Kidney capillary endothelial cell (primary cell): ENCODE results near the gene SMYD3.
"Not testable (repeated sequence)": the region's sequence is repeated elsewhere in the genome, so short reads cannot be mapped to it uniquely, and the experiment has no call there.

Source experiments
- DNase-seq: peaks from one replicate; pipeline ENCODE4 v3.0.0-alpha.2; 2018; ENCODE audit warnings: low spot score

SMYD3 gene

GRCh38 chr1:245832771-245833527 lies 674.1 kb downstream of the SMYD3 start:
- no peak for DNase-seq

- no peak for DNase-seq
These were observed 675.6 kb downstream of the SMYD3 start for GRCh38 chr1:245831518-245831917.

- no peak for DNase-seq
These were observed 677.3 kb downstream of the SMYD3 start for GRCh38 chr1:245829826-245830225.

GRCh38 chr1:245829194-245829593 lies 677.9 kb downstream of the SMYD3 start:
- DNase-seq, result no peak

GRCh38 chr1:245827301-245827700 lies 679.8 kb downstream of the SMYD3 start:
- no peak for DNase-seq

GRCh38 chr1:245825128-245825901 lies 681.8 kb downstream of the SMYD3 start:
- no peak for DNase-seq

- DNase-seq, result no peak
These were observed 683.5 kb downstream of the SMYD3 start for GRCh38 chr1:245823408-245824147.

GRCh38 chr1:245822996-245823395 lies 684.1 kb downstream of the SMYD3 start:
- DNase-seq, result peak; percentile 25

GRCh38 chr1:245818363-245818762 lies 688.7 kb downstream of the SMYD3 start:
- DNase-seq, result not testable (repeated sequence)

- DNase-seq, result not testable (repeated sequence)
These were observed 690.6 kb downstream of the SMYD3 start for GRCh38 chr1:245816496-245816895.

- no peak for DNase-seq
These were observed 692.4 kb downstream of the SMYD3 start for GRCh38 chr1:245814651-245815050.

- no peak for DNase-seq
These were observed 694.8 kb downstream of the SMYD3 start for GRCh38 chr1:245812278-245812677.

- no peak for DNase-seq
These were observed 696.2 kb downstream of the SMYD3 start for GRCh38 chr1:245810789-245811337.

- DNase-seq, result no peak
These were observed 696.8 kb downstream of the SMYD3 start for GRCh38 chr1:245810181-245810769.

GRCh38 chr1:245809361-245809760 lies 697.7 kb downstream of the SMYD3 start:
- DNase-seq, result no peak

GRCh38 chr1:245807954-245808719 lies 698.9 kb downstream of the SMYD3 start:
- no peak for DNase-seq

- no peak for DNase-seq
These were observed 699.8 kb downstream of the SMYD3 start for GRCh38 chr1:245807306-245807705.

- no peak for DNase-seq
These were observed 701.5 kb downstream of the SMYD3 start for GRCh38 chr1:245805532-245805931.

GRCh38 chr1:245804696-245805095 lies 702.4 kb downstream of the SMYD3 start:
- DNase-seq, result no peak

- no peak for DNase-seq
These were observed 703.4 kb downstream of the SMYD3 start for GRCh38 chr1:245803666-245804037.

GRCh38 chr1:245802941-245803665 lies 704.0 kb downstream of the SMYD3 start:
- DNase-seq, result no peak
